OCI-LY7 (cell line): Measurements from ENCODE around the gene RICTOR.

Experiments used
- EZH2phosphoT487 ChIP-seq: fragments of 200-600 bp; sonication (generic); IDR thresholded peaks from 2 replicates; pipeline ENCODE4 v1.6.1; 2018; ENCODE audit warnings: low read depth, borderline replicate concordance, mild to moderate bottlenecking, mixed run types, antibody characterized with exemption, low read length, moderate library complexity, mixed read lengths
- TF ChIP-seq, protein P1 (sequence below): fragments of 200-600 bp; sonication (generic); conservative IDR thresholded peaks from 2 replicates; pipeline ENCODE4 v1.5.1; 2014; ENCODE audit warnings: mild to moderate bottlenecking, antibody characterized with exemption, low read length, moderate library complexity, mixed read lengths

DNA sequence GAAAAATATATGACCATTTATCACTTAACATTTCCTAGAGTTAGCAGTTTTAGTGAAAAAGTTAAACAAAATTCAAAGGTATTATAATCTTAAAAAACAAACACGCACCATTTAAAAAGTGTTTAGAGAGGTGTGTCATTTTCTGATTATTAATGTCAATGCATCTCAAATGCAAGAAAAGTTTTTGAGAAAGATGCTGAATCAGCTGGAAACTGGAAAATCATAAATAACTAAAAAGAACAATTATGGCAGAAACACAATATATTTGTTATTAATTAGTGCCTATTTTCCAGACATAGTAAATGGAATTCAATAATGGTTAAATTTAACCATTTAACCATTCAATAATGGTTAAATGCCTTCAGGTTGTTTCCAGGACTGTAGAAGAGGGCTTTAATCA is 64.9 kb downstream of the RICTOR start:
- TF ChIP-seq, protein P1, sequence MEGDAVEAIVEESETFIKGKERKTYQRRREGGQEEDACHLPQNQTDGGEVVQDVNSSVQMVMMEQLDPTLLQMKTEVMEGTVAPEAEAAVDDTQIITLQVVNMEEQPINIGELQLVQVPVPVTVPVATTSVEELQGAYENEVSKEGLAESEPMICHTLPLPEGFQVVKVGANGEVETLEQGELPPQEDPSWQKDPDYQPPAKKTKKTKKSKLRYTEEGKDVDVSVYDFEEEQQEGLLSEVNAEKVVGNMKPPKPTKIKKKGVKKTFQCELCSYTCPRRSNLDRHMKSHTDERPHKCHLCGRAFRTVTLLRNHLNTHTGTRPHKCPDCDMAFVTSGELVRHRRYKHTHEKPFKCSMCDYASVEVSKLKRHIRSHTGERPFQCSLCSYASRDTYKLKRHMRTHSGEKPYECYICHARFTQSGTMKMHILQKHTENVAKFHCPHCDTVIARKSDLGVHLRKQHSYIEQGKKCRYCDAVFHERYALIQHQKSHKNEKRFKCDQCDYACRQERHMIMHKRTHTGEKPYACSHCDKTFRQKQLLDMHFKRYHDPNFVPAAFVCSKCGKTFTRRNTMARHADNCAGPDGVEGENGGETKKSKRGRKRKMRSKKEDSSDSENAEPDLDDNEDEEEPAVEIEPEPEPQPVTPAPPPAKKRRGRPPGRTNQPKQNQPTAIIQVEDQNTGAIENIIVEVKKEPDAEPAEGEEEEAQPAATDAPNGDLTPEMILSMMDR = no peak
- no peak for TF ChIP-seq EZH2phosphoT487
